Glomerular visceral epithelial cell (primary cell): ENCODE measurements around the gene DYNC1I1.

ENCODE experiments used
- DNase-seq: peaks from one replicate; pipeline ENCODE4 v3.0.0-alpha.2; 2016; ENCODE audit errors: extremely low spot score

DYNC1I1 gene

DNA sequence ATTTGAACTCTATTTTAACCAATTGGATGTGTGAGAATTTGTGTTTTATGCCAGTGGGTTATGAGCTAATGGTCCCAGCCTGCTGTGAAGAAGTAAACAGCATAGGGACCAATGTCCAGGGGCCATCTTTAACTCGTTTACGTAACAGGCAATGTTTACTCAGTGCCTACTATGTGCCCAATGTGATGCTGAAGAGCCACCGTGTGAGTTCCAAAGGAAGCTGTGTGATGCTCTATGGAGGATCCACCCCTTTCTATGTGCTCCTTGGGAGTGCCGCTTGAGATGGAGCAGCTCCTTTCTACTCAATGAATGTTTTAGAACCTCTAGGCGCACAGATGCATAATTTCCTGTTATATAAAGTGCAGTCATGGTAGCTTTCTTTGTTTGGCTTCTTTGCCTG, 21.3 kb downstream of the DYNC1I1 start:
- no peak for DNase-seq

DNA sequence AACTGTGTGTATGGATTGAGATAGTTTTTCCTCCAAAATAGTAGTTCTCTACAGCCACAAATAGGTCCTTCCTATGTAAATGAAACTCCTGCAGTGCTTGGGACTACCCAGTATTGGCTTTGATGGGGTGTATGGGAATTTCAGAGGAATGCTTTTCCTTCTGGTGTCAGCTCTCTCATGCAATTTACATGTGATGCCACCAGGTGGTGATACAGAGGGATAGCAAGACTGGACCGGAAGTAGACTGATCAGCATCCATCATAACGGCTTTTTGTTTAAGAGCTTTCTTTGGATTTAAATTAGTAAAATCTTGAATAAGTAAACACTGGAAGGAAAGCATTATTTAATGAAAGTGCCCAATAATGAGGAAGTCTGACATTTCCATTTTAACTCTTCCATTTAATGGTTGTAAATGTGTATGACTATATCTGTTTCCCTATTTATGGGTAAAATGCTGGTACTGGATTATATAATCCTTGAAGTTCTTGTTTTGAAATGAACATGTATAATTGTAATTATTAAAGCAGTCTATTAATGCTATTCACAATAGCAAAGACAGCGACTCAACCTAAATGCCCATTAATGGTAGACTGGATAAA, 22.7 kb downstream of the DYNC1I1 start:
- DNase-seq = peak; percentile 10

DNA sequence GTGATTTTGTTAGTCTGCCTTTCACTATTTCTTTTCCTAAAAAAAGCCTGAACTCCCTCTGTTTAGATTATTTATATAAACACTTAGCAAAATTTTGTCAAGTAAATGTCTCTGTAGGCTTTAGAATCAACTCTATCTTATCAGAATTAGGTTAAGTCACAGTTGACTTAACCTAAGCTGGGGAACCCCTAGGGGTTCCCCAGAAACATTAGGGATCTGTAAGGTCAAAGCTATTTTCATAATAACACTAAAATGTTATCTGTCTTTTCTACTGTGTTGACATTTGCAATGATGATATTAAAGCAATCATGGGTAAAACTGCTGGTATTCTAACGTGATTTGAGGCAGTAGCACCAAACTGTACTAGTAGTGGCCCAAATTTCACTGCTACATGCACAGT, 24.3 kb downstream of the DYNC1I1 start:
- no peak for DNase-seq

DNA sequence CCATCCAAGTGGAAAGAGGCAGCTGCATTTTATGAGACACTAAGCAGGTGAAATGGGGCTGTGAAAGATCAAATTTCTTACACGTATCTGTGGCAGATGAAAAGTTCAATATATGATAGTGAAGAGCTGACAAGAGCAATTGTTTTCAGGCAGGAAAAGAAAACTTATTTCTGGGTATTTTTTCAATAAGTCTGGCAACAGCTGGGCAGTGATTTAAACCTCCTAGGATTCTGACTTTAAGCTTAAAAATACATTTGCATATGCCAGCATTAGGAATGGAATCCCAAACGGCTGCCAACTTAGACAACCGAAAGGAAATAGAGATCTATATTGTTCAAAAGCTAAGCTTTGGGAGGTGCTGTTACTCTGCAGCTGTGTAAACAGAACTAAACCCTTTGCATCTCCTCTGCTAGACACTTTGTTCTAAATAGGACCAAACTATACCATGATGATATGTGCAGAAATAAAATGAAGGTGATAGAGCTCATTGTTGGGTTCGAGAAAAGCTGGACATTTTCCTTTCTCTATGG, 26.1 kb downstream of the DYNC1I1 start:
- DNase-seq = no peak

DNA sequence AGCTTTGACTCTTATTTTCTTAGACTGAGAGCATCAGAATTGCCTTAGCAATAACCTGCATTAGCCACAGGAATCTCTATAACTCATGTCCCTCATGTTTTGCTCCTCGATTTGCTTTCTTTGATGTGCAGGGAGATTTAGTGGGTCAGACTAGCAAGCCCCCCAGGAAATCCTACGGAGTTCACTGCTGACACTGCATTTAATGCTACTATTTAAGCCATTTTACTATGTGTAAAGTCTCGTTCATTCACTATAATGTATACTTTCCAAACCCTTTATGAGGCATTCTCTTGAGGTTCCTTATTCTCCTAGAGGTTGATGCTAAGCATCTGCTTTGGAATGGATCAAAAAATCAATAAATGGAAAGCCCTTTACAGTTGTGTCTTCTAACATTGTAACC, 28.4 kb downstream of the DYNC1I1 start:
- no peak for DNase-seq

DNA sequence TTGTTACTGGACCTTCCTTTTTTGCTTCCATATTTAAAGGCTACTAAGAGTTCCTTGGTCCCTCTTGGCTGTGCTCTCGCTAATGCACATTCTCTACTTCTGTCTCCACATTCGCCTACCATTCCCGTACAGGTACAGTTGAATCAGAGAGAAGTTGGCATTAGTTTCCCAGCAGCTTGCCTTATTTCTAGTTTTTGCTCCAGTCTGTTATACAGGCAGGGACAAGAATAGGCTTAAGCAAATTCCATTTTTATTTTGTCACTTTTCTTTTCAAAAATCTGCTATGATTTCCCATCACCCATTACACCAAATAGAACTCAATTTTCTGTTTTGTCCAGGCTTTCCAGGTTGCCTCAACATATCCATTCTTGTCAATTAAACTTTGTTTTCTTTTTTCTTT, 29.9 kb downstream of the DYNC1I1 start:
- no peak for DNase-seq

DNA sequence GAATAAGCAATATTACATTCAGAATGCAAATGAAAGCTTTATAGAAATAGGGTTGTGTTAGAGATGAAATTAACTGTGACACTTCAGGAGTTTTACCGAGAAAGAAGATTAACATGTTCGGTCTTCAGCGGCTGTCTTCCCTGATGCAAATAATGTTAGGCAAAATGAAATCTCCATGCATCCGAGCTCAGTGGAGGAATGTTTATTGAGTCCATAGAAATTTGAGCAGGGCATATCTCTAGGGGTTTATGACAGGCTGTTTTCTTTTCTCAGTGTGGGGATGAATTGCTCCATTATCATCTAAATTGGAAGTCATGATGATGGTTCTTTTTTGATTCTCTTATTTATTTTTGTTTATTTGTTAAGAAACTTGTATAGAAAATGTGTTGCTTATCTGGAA, 31.7 kb downstream of the DYNC1I1 start:
- no peak for DNase-seq

DNA sequence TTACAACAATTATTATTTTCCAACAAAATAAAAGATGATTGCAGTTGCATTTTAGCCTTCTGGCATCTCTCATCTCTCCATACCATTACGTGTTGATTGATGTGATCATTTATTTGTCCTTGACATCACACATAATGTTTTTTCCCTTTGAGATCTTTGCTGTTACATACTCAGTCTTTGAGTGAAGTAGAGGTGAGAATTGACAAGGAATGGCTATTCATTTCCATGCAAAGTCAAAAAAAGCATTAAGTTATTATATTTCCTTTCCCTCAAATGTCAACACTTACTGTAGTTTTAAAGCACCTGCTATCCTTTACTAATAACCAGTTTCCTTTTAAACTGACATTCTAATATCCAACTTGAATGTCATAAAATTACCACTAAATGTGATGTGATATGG, 33.6 kb downstream of the DYNC1I1 start:
- DNase-seq = no peak

DNA sequence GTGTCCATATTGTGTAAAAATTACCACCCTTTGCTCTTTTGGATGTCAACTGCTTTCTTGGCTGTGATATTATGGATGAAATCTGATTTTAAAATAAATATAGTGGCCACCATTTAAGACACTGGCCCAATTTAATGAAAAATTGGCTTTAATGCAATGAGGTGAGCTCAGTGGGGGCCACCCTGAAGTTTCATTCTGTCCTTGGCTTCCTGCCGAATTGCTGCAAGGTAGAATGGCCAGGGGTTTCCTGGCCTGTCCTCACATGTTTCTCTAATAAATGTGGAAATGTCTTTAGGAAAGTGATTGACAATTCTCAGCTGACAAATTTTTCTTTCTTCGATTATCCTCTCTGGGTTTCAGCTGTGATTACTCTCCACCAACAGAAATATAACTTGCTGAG, 36.0 kb downstream of the DYNC1I1 start:
- DNase-seq = no peak

DNA sequence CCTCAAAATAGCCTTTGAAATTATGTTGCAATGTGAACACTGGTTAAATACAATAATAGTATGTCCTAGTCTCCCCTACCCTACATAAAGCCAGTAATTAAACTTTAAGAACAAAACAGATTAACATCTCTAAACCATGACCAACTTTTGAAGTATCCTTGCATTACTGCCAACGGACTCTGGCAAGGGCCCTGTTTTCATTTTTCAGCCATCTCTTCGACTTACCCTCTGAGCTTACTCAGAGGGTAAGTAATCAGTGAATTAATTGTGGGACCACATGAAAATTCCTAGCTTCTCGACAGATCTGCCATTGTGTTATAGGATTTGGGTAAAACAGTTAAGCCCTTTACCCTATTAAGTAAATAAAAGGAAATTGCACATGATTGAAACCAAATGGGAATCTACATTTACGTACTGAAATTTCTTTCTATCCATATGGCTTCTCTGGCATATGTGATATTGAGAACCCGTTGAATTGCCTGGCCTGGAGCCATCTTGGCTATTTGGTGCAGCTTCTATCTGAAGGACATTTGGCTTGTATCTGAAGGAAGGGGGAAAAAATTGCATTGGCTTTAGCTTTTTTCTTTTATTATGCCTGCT, 39.6 kb downstream of the DYNC1I1 start:
- DNase-seq = no peak

DNA sequence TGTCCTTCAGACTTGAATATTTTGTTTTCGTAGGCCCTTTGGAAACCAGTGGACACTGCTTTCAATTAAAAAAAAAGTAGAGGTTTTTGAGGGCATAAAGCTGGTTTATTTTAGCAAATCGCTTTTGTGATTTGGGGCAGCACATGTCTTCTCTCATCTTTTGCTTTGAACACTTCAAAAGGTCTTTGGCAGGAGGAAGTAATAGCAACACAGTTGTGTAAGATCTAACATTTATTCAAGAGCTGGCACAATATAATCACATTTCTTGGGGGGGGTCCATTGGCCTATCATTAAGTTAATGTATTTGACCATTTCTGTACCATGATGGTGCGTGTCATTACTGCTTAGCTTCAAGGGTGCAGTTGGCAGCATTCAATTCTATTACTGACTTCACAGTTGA, 42.4 kb downstream of the DYNC1I1 start:
- DNase-seq = no peak

DNA sequence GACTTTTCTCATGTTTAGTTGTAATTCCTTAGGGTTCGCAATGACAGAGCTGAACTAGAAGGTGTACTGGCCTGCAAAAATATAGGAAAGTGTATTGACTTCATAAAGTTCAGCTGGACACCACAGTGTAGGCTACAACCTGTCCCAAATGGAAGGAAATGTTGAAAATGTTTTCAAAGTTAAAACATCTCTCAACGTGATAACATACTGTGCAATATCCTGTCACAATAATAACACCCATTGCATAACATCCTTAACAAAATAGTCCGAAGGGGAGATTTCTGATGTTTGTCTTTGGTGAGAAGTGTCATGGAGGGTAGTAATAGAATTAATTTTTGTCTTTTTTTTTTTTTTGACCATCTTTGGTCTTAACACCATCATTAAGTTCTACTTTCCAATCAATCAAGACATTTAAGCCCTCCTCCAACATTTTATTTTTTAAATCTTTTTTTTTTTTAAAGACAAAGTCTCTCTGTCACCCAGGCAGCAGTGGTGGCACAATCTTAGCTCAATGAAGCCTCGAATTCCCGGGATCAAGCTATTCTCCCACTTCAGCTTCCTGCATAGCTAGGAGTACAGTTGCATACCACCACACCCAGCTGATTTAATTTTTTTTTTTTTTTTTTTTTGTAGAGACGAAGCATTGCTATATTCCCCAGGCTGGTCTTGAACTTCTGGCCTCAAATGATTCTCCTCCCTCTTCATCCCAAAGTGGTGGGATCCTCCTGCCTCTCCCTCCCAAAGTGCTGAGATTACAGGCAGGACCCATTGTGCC, 45.7 kb downstream of the DYNC1I1 start:
- no peak for DNase-seq

DNA sequence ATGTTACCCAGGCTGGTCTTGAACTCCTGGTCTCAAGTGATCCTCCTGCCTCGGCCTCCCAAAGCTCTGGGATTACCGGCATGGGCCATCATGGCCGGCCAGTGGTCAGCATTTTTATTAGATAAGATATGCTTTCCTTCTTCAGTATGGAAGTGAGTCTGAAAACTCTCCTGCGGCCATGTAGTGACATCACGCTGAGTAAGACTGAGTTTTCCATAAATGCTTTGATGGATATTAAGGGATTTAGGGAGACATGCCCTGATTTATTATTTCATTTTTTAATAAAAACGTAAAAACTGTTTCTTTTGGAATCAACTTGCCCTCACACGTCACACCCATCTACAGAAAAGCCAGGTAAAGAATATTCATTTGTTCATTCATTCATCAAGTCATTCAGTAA, 48.4 kb downstream of the DYNC1I1 start:
- DNase-seq = no peak

DNA sequence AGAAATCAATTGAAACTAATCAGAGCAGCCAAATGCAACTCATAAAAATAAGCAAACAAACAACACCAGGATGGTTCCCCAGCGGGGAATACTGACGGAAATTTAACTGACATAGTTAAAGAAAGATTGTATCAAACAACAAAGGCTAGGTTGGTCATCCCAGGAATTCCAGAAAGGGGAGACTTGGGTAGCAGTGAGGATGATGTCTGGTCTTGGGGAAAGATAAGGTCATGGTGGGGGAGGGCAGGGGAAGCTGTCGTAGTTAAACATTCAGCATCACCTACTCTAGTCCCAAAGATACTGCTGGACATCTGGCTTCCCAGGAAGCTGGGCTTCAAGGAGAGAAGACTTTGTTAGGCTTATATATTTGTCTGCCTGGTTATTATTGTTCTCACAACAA, 50.4 kb downstream of the DYNC1I1 start:
- DNase-seq = no peak

DNA sequence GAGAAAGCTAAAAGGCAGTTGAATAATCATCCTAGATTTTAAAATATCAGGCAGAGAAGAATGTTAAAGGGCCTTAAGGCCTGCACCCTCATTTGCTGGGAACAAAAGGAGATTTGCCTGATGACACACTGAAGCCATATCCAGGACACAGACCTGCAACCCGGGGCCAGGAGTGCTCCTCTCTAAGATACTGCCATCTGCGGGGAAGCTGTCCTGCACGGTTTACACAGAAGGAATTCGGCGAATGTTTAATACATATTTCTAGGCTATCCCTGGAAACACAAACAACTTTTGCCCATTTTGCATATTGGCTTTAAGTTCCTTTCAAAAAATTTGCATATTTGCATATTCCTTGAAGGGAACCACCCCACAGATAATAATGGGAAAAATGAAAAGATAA, 52.3 kb downstream of the DYNC1I1 start:
- no peak for DNase-seq

DNA sequence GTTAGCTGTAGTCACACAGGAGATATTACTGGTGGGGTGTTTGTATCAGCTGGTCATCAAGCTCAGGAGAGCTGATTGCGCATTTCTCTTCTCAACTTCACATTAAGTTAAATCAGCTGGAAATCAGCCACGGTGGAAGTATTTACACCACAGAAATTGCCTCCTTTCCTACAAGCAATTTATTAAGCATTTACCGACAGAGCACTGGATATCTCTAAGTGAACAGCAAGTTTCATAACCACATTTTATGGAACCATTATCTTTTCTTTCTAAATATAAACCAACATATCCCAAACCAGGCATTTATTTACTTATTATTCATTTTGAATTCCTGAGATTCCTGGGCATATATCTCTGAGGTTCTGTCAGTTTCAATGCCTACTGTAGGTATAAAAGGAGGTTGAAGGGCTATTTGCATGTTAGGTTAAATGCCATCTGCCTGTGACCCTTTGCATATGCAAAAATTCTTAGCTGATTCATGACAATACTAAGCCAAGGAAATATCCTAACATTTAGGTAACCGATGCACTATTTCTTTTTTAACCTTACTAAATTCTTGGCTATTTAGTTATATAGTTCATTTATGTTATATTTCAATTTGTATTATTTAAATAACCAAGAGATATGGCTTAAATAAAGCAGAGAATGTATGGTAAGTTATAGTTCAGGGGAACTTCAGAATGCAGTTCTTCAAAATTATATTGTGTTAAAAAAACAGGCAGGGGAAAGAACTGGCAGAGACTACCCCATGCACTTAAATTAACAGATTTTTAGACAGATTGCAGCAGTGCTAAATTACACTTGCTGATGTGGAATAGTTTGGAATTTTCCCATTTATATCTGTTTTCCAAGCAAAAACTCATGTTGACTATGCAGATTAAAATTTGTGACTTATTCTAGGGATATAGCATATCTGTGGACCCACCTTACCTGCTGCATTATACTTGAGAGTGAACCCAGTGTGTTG, 56.8 kb downstream of the DYNC1I1 start:
- DNase-seq = peak; percentile 5

DNA sequence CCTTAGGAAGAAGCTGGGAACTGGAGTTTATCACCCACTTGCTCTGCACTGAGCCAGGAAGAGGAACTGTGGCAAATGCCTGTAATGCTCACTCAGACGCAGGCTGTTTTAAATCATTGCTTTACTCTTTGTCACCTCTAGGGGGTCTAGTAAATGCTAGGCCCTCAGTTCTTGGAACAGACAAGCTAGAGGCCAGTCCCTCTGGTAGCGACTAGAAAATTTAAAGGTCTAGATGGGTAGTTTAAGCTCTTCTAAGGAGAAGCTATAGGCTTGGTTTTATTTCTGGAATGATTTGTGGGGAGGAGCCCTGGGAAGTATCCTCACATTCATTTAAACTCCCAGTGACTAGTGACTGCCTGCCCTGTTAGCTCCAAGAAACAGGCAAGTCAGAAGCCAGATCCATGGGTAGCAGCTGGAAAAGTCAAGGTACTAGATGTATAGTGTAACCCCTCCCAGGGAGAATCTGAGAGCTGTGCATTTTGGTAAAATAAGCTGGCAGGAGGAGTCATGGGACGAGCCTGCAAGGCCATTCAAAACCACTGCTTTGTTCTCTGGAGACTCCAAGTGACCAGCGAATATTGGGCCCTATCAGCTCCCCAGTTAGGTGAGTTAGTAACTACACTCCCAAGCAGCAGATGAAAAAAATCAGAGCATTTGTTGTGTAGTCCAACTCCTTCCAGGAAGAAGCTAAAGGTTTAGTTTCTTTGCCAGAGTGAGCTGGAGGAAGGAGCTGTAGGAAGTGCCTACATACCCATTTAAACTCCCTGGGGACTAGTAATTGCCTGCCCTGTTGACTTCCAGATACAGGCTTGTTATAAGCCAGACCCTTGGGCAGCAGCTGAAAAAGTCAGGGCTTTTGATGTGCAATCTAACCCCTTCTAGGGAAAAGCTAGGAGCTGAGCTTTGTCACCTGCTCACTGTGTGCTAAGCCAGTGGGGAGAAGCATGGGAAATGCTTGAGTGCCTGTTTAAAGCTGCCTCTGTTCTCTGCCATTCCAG, 68.9 kb downstream of the DYNC1I1 start:
- DNase-seq = no peak

DNA sequence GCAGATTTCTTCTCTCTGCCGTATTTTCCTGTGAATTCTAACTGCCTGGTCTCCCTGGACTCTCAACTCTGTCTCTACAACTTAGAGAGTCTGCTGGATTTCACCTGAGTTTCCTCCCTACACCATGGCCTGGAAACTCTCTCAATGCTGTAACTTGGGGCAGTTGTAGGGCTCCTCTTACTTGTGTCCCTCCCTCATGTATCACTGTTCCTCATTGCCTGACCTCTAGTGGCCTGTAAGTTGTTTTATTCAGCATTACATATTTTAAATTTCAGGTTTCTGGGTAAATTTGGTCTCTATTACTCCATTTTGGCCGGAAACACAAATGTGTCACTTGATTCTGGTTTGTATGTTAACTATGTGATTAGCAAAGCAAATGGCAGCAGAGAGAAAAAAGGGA, 70.9 kb downstream of the DYNC1I1 start:
- DNase-seq = no peak

DNA sequence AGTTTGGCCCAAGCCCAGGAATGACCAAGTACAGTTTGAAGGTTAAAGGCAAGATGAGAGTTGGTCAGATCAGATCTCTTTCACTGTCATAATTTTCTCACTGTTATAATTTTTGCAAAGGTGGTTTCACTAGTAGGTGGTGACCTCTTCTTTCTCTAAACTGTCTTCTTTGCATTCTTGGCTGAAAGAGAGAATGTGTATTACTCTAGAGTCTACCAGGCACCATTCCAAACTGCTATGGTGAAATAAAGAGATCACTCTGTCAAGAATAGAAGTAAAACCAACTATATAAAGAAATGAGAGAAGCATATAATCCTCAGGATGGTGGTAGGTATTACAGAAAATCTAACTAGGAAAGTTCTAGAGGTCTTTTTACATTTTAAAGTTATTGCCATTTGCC, 72.7 kb downstream of the DYNC1I1 start:
- no peak for DNase-seq

DNA sequence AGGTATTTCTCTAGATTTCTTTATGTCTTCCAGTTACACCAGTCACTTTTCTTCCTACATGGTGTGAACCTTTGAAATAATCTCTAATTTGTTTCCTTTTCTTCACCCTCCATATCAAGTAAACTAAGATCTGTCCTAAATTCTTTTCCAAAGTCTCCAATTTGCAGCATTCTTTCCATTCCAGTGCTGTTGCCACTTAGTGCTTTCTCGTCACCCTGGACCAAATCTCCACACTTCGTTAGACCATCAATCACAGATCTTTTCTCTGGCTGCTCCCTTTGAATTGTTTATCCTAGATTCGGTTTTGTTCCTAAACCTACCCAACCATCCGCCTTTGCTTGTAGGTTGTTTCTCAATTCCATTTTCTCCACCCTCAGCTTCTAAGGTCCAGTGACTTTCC, 74.7 kb downstream of the DYNC1I1 start:
- no peak for DNase-seq

DNA sequence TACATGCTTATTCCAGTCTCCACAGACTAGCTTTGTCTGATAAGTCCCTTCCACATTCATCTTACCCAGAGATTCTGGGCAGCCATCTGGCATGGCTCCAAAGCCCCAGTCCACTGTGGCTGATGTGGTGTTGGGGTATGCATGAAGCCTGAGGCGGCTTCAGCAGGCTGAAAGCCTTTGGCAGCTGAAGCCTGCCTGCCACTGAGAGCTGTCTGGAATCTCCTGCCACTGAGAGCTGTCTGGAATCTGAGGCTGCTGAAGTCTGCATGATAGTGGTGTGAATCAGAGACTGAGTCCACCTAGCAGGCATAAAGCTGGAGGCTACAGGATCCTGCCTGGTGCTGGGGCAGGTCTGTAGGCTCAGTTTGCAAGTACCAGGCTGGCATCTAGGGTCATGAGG, 87.1 kb downstream of the DYNC1I1 start:
- DNase-seq = peak; percentile 82
